ENCODE measurements around the gene GPC3.
"Not testable (repeated sequence)": the region's sequence is repeated elsewhere in the genome, so short reads cannot be mapped to it uniquely, and the experiment has no call there.

Gene GPC3

GRCh38 chrX:133640161-133641015 is 345.0 kb downstream of the GPC3 start:
- no peak for DNase-seq

- no peak for DNase-seq
Observed at GRCh38 chrX:133639726-133640125, 345.7 kb downstream of the GPC3 start.

GRCh38 chrX:133638285-133638684 is 347.1 kb downstream of the GPC3 start:
- DNase-seq: no peak

GRCh38 chrX:133637765-133638164 is 347.6 kb downstream of the GPC3 start:
- no peak for DNase-seq

GRCh38 chrX:133636009-133636408 is 349.4 kb downstream of the GPC3 start:
- no peak for DNase-seq

- DNase-seq: no peak
Observed at GRCh38 chrX:133634416-133634815, 351.0 kb downstream of the GPC3 start.

- DNase-seq: no peak
Observed at GRCh38 chrX:133633950-133634349, 351.4 kb downstream of the GPC3 start.

GRCh38 chrX:133633162-133633561 is 352.2 kb downstream of the GPC3 start:
- no peak for DNase-seq

- DNase-seq: no peak
Observed at GRCh38 chrX:133630362-133630761, 355.0 kb downstream of the GPC3 start.

- DNase-seq: no peak
Observed at GRCh38 chrX:133627673-133628072, 357.7 kb downstream of the GPC3 start.

GRCh38 chrX:133621384-133621783 is 364.0 kb downstream of the GPC3 start:
- DNase-seq: not testable (repeated sequence)

GRCh38 chrX:133611676-133612075 is 373.7 kb downstream of the GPC3 start:
- no peak for DNase-seq

- DNase-seq: no peak
Observed at GRCh38 chrX:133610056-133610455, 375.3 kb downstream of the GPC3 start.

- no peak for DNase-seq
Observed at GRCh38 chrX:133609166-133609565, 376.2 kb downstream of the GPC3 start.

- DNase-seq: no peak
Observed at GRCh38 chrX:133608406-133608805, 377.0 kb downstream of the GPC3 start.

- no peak for DNase-seq
Observed at GRCh38 chrX:133607419-133608348, 377.7 kb downstream of the GPC3 start.

- no peak for DNase-seq
Observed at GRCh38 chrX:133606990-133607389, 378.4 kb downstream of the GPC3 start.

- DNase-seq: no peak
Observed at GRCh38 chrX:133604801-133605200, 380.6 kb downstream of the GPC3 start.

GRCh38 chrX:133602881-133603280 is 382.5 kb downstream of the GPC3 start:
- no peak for DNase-seq

GRCh38 chrX:133601116-133601515 is 384.3 kb downstream of the GPC3 start:
- DNase-seq: no peak

GRCh38 chrX:133600536-133600935 is 384.9 kb downstream of the GPC3 start:
- DNase-seq: no peak

- no peak for DNase-seq
Observed at GRCh38 chrX:133598601-133599335, 386.6 kb downstream of the GPC3 start.

- DNase-seq: no peak
Observed at GRCh38 chrX:133594156-133594555, 391.2 kb downstream of the GPC3 start.

Measured in CD4-positive, alpha-beta T cell treated with Interleukin-4 for 4 hours (primary cell).